WI38 (cell line): ENCODE measurements around the gene TARS1.

Experiments used
- H3K4me3 ChIP-seq: 2 replicates; pipeline ENCODE4 v1.5.1; 2011; ENCODE audit warnings: low read depth, mild to moderate bottlenecking, control low read depth, low read length
- TF ChIP-seq, protein P1 (sequence below): IDR thresholded peaks from 2 replicates; pipeline ENCODE4 v1.5.1; 2012; ENCODE audit warnings: low read depth, mild to moderate bottlenecking, control low read depth, low read length

Gene TARS1

DNA sequence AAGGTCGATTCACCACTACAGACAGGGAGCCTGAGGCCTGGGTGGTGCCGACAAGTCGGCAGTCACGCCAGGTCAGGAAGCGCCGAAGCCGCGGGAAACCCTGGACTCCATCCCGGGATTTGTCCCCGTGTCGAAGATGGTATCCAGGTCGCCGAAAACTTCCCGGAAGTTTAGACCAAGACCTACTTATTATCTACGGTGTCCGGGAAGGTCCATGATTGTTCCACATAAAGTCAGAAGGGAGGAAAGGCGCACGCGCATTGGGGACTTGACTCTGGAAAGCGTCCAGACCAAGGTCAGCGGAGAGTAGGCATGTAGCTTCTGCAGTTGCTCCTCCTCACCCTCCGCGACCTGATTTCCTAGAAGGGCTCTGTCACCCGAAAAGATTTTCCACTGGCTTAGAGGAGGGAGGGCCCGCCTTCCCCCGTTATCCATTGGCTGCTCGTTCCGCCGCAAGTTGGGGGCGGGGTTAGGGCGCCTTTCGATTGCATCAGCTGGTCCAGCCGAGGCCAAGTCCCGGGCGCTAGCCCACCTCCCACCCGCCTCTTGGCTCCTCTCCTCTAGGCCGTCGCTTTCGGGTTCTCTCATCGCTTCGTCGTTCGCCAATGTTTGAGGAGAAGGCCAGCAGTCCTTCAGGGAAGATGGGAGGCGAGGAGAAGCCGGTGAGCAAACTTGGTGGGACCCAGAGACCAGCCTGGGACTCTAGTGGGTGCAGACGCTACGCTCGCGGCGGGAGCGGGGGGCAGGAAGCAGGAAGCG lies at the start of gene TARS1:
Gene TARS1, plus strand, starts transcription at position 484 of the 759 bp plus-strand sequence. Its CDS starts 122 bp downstream, at position 606.
- TF ChIP-seq, protein P1, sequence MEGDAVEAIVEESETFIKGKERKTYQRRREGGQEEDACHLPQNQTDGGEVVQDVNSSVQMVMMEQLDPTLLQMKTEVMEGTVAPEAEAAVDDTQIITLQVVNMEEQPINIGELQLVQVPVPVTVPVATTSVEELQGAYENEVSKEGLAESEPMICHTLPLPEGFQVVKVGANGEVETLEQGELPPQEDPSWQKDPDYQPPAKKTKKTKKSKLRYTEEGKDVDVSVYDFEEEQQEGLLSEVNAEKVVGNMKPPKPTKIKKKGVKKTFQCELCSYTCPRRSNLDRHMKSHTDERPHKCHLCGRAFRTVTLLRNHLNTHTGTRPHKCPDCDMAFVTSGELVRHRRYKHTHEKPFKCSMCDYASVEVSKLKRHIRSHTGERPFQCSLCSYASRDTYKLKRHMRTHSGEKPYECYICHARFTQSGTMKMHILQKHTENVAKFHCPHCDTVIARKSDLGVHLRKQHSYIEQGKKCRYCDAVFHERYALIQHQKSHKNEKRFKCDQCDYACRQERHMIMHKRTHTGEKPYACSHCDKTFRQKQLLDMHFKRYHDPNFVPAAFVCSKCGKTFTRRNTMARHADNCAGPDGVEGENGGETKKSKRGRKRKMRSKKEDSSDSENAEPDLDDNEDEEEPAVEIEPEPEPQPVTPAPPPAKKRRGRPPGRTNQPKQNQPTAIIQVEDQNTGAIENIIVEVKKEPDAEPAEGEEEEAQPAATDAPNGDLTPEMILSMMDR: no peak
- H3K4me3 ChIP-seq: peak within 1 kb of the TSS; percentile 65

DNA sequence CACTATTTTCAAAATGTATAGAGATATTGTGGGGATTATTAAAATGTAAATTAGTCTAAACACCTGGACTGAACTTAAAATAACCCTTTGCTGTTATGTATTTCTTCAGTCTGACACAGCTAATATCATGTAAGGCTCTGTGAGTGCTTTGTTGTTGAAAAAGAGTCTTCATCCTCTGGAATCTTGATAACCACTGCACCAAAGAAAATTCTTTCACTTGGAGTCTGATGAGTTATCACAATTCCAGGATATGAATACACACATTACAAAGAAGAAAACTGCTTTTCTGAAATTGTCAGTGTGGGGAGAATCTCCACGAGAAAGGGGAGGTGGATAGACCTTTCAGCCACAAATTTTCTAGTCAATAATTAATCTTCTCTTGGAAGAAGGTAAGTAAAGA lies 42.3 kb upstream of the TARS1 start:
- H3K4me3 ChIP-seq: no peak overlapping the region
- TF ChIP-seq, protein P1: no peak

DNA sequence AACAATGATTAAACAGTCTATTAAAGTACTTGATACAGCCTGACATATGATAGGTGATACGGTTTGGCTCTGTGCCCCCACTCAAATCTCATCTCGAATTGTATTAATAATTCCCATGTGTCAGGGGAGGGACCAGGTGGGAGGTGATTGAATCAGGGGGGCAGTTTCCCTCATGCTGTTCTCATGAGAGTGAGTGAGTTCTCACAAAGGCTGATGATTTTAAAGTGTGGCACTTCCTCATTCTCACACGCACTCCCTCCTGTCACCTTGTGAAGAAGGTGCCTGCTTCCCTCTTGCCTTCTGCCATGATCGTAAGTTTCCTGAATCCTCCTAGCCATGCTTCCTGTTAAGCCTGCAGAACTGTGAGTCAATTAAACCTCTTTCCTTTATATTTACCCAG lies 40.1 kb upstream of the TARS1 start:
- TF ChIP-seq, protein P1: no peak
- H3K4me3 ChIP-seq: no peak overlapping the region

DNA sequence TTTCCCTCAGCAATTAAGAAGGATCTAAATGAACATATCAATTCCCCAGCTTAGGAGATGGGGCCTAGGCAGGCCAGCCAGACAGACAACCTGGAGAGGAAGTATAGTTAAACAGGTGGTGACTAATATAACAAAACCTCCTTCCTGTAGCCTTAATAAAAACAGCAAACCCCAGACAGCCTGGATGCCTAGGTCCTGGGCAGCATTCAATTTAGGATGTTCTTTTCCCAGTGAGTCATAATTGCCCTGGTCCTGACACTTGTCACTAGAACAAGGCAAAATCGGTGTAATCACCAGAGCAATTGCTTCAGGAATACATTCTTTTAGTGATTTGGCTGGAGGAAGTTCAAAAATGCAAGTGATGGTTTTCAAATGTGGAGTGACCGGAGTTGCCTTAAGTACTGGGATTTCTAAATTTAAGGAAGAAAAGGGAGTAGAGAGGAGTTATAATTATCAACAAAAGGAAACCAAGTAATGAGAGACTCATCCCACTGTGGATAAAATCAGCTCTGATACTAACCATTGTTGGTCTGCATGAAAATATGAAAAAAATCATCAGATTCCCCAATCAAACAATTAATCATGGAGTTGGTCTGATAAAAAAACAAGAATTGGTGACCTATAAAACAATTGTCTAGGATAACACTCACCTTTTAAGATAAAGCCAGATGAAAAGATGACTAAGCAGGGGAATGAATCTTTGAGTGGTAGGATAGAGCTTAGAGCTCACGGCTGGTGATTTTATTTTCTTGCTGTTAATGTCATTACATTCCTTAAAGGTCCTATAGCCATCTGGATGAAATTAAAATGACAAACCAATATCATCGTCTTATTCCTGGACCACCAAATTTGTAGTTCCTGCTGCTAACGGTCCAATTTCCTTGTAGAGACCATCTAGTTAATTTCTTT lies 39.0 kb upstream of the TARS1 start:
- H3K4me3 ChIP-seq: no peak overlapping the region
- TF ChIP-seq, protein P1: no peak

DNA sequence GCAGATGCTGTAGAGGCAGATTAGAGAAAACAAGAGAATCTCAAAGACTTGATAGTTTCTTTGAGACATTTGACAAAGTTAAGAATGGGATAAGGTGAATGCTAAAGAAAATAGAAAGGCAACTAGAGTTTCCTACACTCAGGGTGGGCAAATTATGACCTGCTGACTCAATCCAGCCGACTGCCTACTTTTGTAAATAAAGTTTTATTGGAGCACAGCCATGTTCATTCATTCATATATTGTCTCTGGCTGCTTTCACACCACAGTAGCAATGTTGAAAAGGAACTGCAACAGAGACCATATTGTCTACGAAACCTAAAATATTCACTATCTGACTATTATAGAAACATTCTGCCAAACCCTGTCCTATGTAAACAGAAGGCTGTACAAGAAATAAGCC lies 37.6 kb upstream of the TARS1 start:
- H3K4me3 ChIP-seq: no peak overlapping the region
- TF ChIP-seq, protein P1: no peak

DNA sequence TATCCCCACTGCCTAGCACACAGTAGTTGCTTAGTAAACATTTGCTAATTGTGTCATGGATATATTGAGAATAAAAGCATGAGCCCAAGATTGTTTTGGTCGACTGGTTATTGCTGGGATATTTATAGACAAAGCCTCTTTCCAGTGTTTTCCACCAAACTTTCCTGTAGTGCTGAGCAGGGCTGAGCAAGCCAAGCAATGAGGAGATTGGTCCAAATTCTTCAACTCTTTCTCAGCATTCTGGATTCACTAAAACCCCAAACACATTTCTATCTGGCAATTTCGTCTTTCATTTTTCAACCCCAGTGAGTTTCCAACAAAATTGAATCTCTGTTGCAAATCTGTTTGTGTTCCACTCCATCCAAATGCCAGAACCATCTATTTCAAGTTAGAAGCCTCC lies 31.9 kb upstream of the TARS1 start:
- H3K4me3 ChIP-seq: no peak overlapping the region
- TF ChIP-seq, protein P1: no peak
